IMR-90 (cell line): Measurements from ENCODE around the gene MRPL34. TPM values are rescaled to one million over a fixed set of nuclear protein-coding genes. Genes with fewer than 3 reads are reported as not detected.

Experiments used
- ATAC-seq: fragments of 200-7000 bp; cut with Tn5 transposase; 2 replicates; pipeline ENCODE4 v1.9.1; 2020; ENCODE audit warnings: low read depth, mild to moderate bottlenecking, moderate library complexity
- BruUV-seq: library from RNA; stranded (reverse); fragments of 400-500 nt; replicated peaks from 2 replicates; lab custom pipeline; 2021; lab: Mats Ljungman, UMichigan
- CTCF ChIA-PET: fragments of 300-600 bp; formaldehyde crosslinking; extraction: SDS; loops from one replicate; lab custom pipeline; 2021; ENCODE audit warnings: antibody characterized with exemption; lab: Yijun Ruan, JAX
- POLR2A ChIA-PET: fragments of 300-600 bp; sonication (Branson Sonifier 250); formaldehyde crosslinking; loops from one replicate; lab custom pipeline; 2022; ENCODE audit warnings: antibody characterized with exemption; ENCODE audit not compliant: unreplicated experiment; lab: Charles Lee
- DNase-seq: peaks from one replicate; pipeline ENCODE4 v3.0.0; 2013
- H2AFZ ChIP-seq: replicated peaks from 2 replicates; pipeline ENCODE3; 2013; ENCODE audit warnings: low read length, mild to moderate bottlenecking; ENCODE audit not compliant: poor library complexity
- H2AK5ac ChIP-seq: 2 replicates; pipeline ENCODE4 v1.6.1; 2013; ENCODE audit warnings: low read depth, low read length, inconsistent platforms
- H2AK9ac ChIP-seq: replicated peaks from 2 replicates; pipeline ENCODE3; 2013; ENCODE audit warnings: mild to moderate bottlenecking, low read depth, low read length, moderate library complexity; ENCODE audit not compliant: poor library complexity
- H2BK120ac ChIP-seq: 2 replicates; pipeline ENCODE4 v1.6.1; 2013; ENCODE audit warnings: low read depth, low read length, inconsistent platforms
- H2BK15ac ChIP-seq: 3 replicates; pipeline ENCODE4 v1.6.1; 2013; ENCODE audit warnings: low read depth, low read length, inconsistent platforms
- H2BK20ac ChIP-seq: 2 replicates; pipeline ENCODE4 v1.6.1; 2013; ENCODE audit warnings: low read depth, mild to moderate bottlenecking, inconsistent platforms, low read length, moderate library complexity
- H2BK5ac ChIP-seq: 2 replicates; pipeline ENCODE4 v1.6.1; 2013; ENCODE audit warnings: mild to moderate bottlenecking, low read depth, low read length, inconsistent platforms; ENCODE audit not compliant: poor library complexity, severe bottlenecking
- H3K14ac ChIP-seq: replicated peaks from 2 replicates; pipeline ENCODE4 v1.6.1; 2013; ENCODE audit warnings: low read depth, low read length, inconsistent platforms
- H3K18ac ChIP-seq: 2 replicates; pipeline ENCODE4 v1.6.1; 2013; ENCODE audit warnings: low read depth, low read length, control low read depth
- H3K23ac ChIP-seq: 2 replicates; pipeline ENCODE4 v1.6.1; 2013; ENCODE audit warnings: low read depth, low read length, inconsistent platforms
- H3K27ac ChIP-seq: 2 replicates; pipeline ENCODE4 v1.5.1; 2013; ENCODE audit warnings: mild to moderate bottlenecking, control low read depth, low read length; ENCODE audit not compliant: insufficient read depth
- H3K27me3 ChIP-seq: 2 replicates; pipeline ENCODE4 v1.6.1; 2013; ENCODE audit warnings: low read length; ENCODE audit not compliant: control insufficient read depth, insufficient read depth
- H3K36me3 ChIP-seq: 2 replicates; pipeline ENCODE4 v1.6.1; 2013; ENCODE audit warnings: low read length, mixed read lengths; ENCODE audit not compliant: control insufficient read depth, insufficient read depth
- H3K4ac ChIP-seq: 2 replicates; pipeline ENCODE4 v1.6.1; 2013; ENCODE audit warnings: low read depth, low read length, inconsistent platforms
- H3K4me1 ChIP-seq: 2 replicates; pipeline ENCODE4 v1.6.1; 2013; ENCODE audit warnings: low read length, mixed read lengths; ENCODE audit not compliant: control insufficient read depth, insufficient read depth
- H3K4me2 ChIP-seq: 2 replicates; pipeline ENCODE4 v1.6.1; 2013; ENCODE audit warnings: low read depth, mild to moderate bottlenecking, control low read depth, low read length, moderate library complexity
- H3K4me3 ChIP-seq: 2 replicates; pipeline ENCODE4 v1.5.1; 2013; ENCODE audit warnings: low read depth, mild to moderate bottlenecking, control low read depth, low read length, moderate library complexity; ENCODE audit not compliant: insufficient read depth
- H3K56ac ChIP-seq: 2 replicates; pipeline ENCODE4 v1.6.1; 2013; ENCODE audit warnings: low read length, inconsistent platforms; ENCODE audit not compliant: insufficient read depth; ENCODE audit errors: extremely low read depth
- H3K79me1 ChIP-seq, 2 experiments: 2 replicates each; pipeline ENCODE4 v1.6.1; 2013; ENCODE audit warnings: low read length in 2 of 2, inconsistent platforms in 1 of 2, low read depth in 1 of 2
- H3K9ac ChIP-seq: 2 replicates; pipeline ENCODE4 v1.6.1; 2013; ENCODE audit warnings: low read depth, low read length, control low read depth
- H3K9me1 ChIP-seq: 2 replicates; pipeline ENCODE4 v1.6.1; 2013; ENCODE audit warnings: low read length, inconsistent platforms; ENCODE audit not compliant: insufficient read depth
- H3K9me3 ChIP-seq: 2 replicates; pipeline ENCODE4 v1.6.1; 2013; ENCODE audit warnings: low read length; ENCODE audit not compliant: control insufficient read depth, insufficient read depth
- H4K20me1 ChIP-seq: 2 replicates; pipeline ENCODE4 v1.6.1; 2013; ENCODE audit warnings: low read length, inconsistent platforms; ENCODE audit not compliant: insufficient read depth
- H4K5ac ChIP-seq: 2 replicates; pipeline ENCODE4 v1.6.1; 2013; ENCODE audit warnings: mild to moderate bottlenecking, low read depth, low read length, control low read depth
- H4K8ac ChIP-seq, 2 experiments: 2 replicates each; pipeline ENCODE4 v1.6.1; 2013; ENCODE audit warnings: low read depth in 2 of 2, low read length in 2 of 2, control low read depth in 1 of 2, inconsistent platforms in 1 of 2
- H4K91ac ChIP-seq: 2 replicates; pipeline ENCODE4 v1.6.1; 2013; ENCODE audit warnings: low read depth, low read length, inconsistent platforms; ENCODE audit not compliant: insufficient read depth
- BHLHE40 ChIP-seq: fragments of 150-350 bp; IDR thresholded peaks from 2 replicates; pipeline ENCODE4 v1.6.1; 2016; ENCODE audit warnings: mild to moderate bottlenecking, low read depth, low read length
- CEBPB ChIP-seq: IDR thresholded peaks from 2 replicates; pipeline ENCODE4 v1.6.1; 2012; ENCODE audit warnings: low read depth, low read length, improper control_type of control experiment
- CHD1 ChIP-seq: IDR thresholded peaks from 2 replicates; pipeline ENCODE4 v1.6.1; 2012; ENCODE audit warnings: low read depth, low read length, improper control_type of control experiment
- ELK1 ChIP-seq: fragments of 150-350 bp; IDR thresholded peaks from 2 replicates; pipeline ENCODE4 v1.6.1; 2016; ENCODE audit warnings: low read depth, mild to moderate bottlenecking, low read length, moderate library complexity, borderline replicate concordance
- FOS ChIP-seq: fragments of 150-350 bp; IDR thresholded peaks from 2 replicates; pipeline ENCODE4 v1.6.1; 2016; ENCODE audit warnings: low read depth, low read length
- MAFK ChIP-seq: IDR thresholded peaks from 2 replicates; pipeline ENCODE4 v1.6.1; 2012; ENCODE audit warnings: low read depth, low read length, improper control_type of control experiment
- MAZ ChIP-seq: IDR thresholded peaks from 2 replicates; pipeline ENCODE4 v1.6.1; 2012; ENCODE audit warnings: low read depth, mild to moderate bottlenecking, low read length, improper control_type of control experiment, moderate library complexity, borderline replicate concordance
- MXI1 ChIP-seq: IDR thresholded peaks from 2 replicates; pipeline ENCODE4 v1.6.1; 2012; ENCODE audit warnings: low read depth, mild to moderate bottlenecking, low read length, moderate library complexity, borderline replicate concordance
- NFE2L2 ChIP-seq: fragments of 150-350 bp; IDR thresholded peaks from 2 replicates; pipeline ENCODE4 v1.6.1; 2016; ENCODE audit warnings: low read depth, mild to moderate bottlenecking, low read length
- POLR2A ChIP-seq: IDR thresholded peaks from 2 replicates; pipeline ENCODE4 v1.6.1; 2012; ENCODE audit warnings: mild to moderate bottlenecking, low read depth, low read length
- RAD21 ChIP-seq: IDR thresholded peaks from 2 replicates; pipeline ENCODE4 v1.6.1; 2012; ENCODE audit warnings: low read length, improper control_type of control experiment
- RCOR1 ChIP-seq: IDR thresholded peaks from 2 replicates; pipeline ENCODE4 v1.6.1; 2012; ENCODE audit warnings: mild to moderate bottlenecking, low read length, improper control_type of control experiment; ENCODE audit not compliant: insufficient replicate concordance
- RFX5 ChIP-seq: IDR thresholded peaks from 2 replicates; pipeline ENCODE4 v1.8.0; 2012; ENCODE audit warnings: low read depth, mild to moderate bottlenecking, low read length, moderate library complexity
- SMC3 ChIP-seq: fragments of 150-350 bp; IDR thresholded peaks from 2 replicates; pipeline ENCODE4 v1.6.1; 2016; ENCODE audit warnings: low read depth, mild to moderate bottlenecking, antibody characterized with exemption, low read length, moderate library complexity
- WGBS, 2 experiments: methylation state at CpG; one replicate each; pipeline versions ENCODE4 v1.1.5 to v1.1.7; 2013; ENCODE audit warnings: missing lambda C conversion rate in 2 of 2; ENCODE audit not compliant: insufficient read length in 1 of 2; ENCODE audit errors: extremely low coverage in 2 of 2; 5-methylcytosine and 5-hydroxymethylcytosine counted together
- dilution Hi-C: fragments of 300-500 bp; cut with HindIII; formaldehyde crosslinking; loops from one replicate; pipeline ENCODE4 v1.14.3; 2018; ENCODE audit warnings: low sequenced_read_pairs; ENCODE audit not compliant: unreplicated experiment
- in situ Hi-C: fragments of 300-500 bp; cut with MboI; formaldehyde crosslinking; loops from 3 replicates; pipeline ENCODE4 v1.14.3; 2019; ENCODE audit warnings: low sequenced_read_pairs, inconsistent platforms, mixed read lengths
- intact Hi-C: fragments of 100-400 bp; cut with micrococcal nuclease; formaldehyde crosslinking; loops from 2 replicates; pipeline ENCODE4 v1.10.0; 2022
- polyA plus RNA-seq, 3 experiments: library from polyadenylated mRNA; depleted of rRNA; stranded (reverse); fragments of >200 nt; gene quantifications; 2 replicates each; pipeline ENCODE4 v1.2.3, GENCODE V29; 2012; ENCODE audit warnings: low replicate concordance in 1 of 3
- total RNA-seq: library from RNA; depleted of rRNA; stranded (reverse); fragments of >200 nt; gene quantifications from 2 replicates; pipeline ENCODE4 v1.2.3, GENCODE V29; 2012
- TF ChIP-seq, protein P1 (sequence below): conservative IDR thresholded peaks from 2 replicates; pipeline ENCODE4 v1.5.1; 2012; ENCODE audit warnings: mild to moderate bottlenecking, low read depth, low read length, improper control_type of control experiment
- TF ChIP-seq, protein P2 (sequence below): fragments of 150-350 bp; IDR thresholded peaks from 2 replicates; pipeline ENCODE4 v1.6.1; 2017; ENCODE audit warnings: mild to moderate bottlenecking, antibody characterized with exemption, low read length, low read depth

The MRPL34 gene
- total and polyA plus RNA-seq, 2 of the 4 experiments (the other 2 are of a cell fraction) = 7.3 to 37.0 TPM

GRCh38 chr19:17300992-17301619 lies 4.6 kb upstream of the MRPL34 start:
- Histone ChIP-seq H3K27ac (no peak overlapping the region), H3K79me1 (peaks cover 9 to 38% of the 10 kb centered on the region in 2 experiments), H3K4me1 (peaks cover 8% of the 10 kb centered on the region), H3K36me3 (peaks cover 8% of the 10 kb centered on the region), H2BK15ac (no peak overlapping the region), H3K9ac (no peak overlapping the region), H2BK5ac (no peak overlapping the region), H4K5ac (no peak overlapping the region), H3K4me3 (no peak overlapping the region), H3K4ac (no peak overlapping the region), H2AK5ac (no peak overlapping the region), H3K14ac (no peak overlapping the region), H4K8ac (no peak overlapping the region), H3K4me2 (no peak overlapping the region), H3K27me3 (no peaks in the 10 kb centered on the region), H3K9me1 (peaks cover 14% of the 10 kb centered on the region), H3K9me3 (peaks cover 4% of the 10 kb centered on the region), H2AFZ (no peak overlapping the region), H4K20me1 (no peaks in the 10 kb centered on the region), H4K91ac (no peak overlapping the region), H3K56ac (no peak overlapping the region), H2AK9ac (no peak overlapping the region), H3K23ac (no peak overlapping the region), H3K18ac (no peak overlapping the region), H2BK20ac (no peak overlapping the region), H2BK120ac (no peak overlapping the region)
- POLR2A ChIA-PET = no interaction called here
- CTCF ChIA-PET = no interaction called here
- intact Hi-C loops = no loop called here
- WGBS, 2 experiments = 94% methylated on average over 34 of the region's 51 CpGs; no CpG with 5 or more reads in 1 of the 2 experiments
- no peak for TF ChIP-seq MAFK
- TF ChIP-seq, protein P1, sequence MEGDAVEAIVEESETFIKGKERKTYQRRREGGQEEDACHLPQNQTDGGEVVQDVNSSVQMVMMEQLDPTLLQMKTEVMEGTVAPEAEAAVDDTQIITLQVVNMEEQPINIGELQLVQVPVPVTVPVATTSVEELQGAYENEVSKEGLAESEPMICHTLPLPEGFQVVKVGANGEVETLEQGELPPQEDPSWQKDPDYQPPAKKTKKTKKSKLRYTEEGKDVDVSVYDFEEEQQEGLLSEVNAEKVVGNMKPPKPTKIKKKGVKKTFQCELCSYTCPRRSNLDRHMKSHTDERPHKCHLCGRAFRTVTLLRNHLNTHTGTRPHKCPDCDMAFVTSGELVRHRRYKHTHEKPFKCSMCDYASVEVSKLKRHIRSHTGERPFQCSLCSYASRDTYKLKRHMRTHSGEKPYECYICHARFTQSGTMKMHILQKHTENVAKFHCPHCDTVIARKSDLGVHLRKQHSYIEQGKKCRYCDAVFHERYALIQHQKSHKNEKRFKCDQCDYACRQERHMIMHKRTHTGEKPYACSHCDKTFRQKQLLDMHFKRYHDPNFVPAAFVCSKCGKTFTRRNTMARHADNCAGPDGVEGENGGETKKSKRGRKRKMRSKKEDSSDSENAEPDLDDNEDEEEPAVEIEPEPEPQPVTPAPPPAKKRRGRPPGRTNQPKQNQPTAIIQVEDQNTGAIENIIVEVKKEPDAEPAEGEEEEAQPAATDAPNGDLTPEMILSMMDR = no peak
- no peak for TF ChIP-seq RAD21
- no peak for TF ChIP-seq POLR2A
- no peak for TF ChIP-seq MAZ
- no peak for TF ChIP-seq RFX5
- TF ChIP-seq NFE2L2 = no peak
- TF ChIP-seq, protein P2, sequence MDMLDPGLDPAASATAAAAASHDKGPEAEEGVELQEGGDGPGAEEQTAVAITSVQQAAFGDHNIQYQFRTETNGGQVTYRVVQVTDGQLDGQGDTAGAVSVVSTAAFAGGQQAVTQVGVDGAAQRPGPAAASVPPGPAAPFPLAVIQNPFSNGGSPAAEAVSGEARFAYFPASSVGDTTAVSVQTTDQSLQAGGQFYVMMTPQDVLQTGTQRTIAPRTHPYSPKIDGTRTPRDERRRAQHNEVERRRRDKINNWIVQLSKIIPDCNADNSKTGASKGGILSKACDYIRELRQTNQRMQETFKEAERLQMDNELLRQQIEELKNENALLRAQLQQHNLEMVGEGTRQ = no peak
- no peak for TF ChIP-seq ELK1
- no peak for TF ChIP-seq RCOR1
- TF ChIP-seq CEBPB = no peak
- TF ChIP-seq MXI1 = no peak
- no peak for TF ChIP-seq CHD1
- no peak for TF ChIP-seq FOS
- TF ChIP-seq SMC3 = no peak
- TF ChIP-seq BHLHE40 = no peak
- BruUV-seq = no TSS peak
- in situ Hi-C loops = no loop called here
- dilution Hi-C loops = no loop called here
- ATAC-seq (no peak), DNase-seq (no peak)
